HG03139 (cell line): ENCODE data around the gene NUPR2.
"Not testable (repeated sequence)": the region's sequence is repeated elsewhere in the genome, so short reads cannot be mapped to it uniquely, and the experiment has no call there.

Experiments
- ATAC-seq: cut with Tn5 transposase; IDR thresholded peaks from one replicate; pipeline ENCODE4 v1.9.1; 2021; ENCODE audit not compliant: unreplicated experiment

Gene NUPR2

GRCh38 chr7:56115852-56116538, at the start of gene NUPR2:
TSS of gene NUPR2 (minus strand) at chr7:56116417. CDS start at chr7:56116314, 103 bp downstream.
- no peak for ATAC-seq

- no peak for ATAC-seq
Observed at GRCh38 chr7:56157238-56157790, 41.1 kb upstream of the NUPR2 start.

GRCh38 chr7:56131062-56131461, 14.8 kb upstream of the NUPR2 start:
- ATAC-seq, result not testable (repeated sequence)

- ATAC-seq, result no peak
Observed at GRCh38 chr7:56127241-56127975, 11.2 kb upstream of the NUPR2 start.

GRCh38 chr7:56125831-56126230, 9.6 kb upstream of the NUPR2 start:
- no peak for ATAC-seq

GRCh38 chr7:56124981-56125380, 8.8 kb upstream of the NUPR2 start:
- no peak for ATAC-seq

- no peak for ATAC-seq
Observed at GRCh38 chr7:56121440-56121839, 5.2 kb upstream of the NUPR2 start.

GRCh38 chr7:56112244-56112643, 4.0 kb downstream of the NUPR2 start:
- ATAC-seq, result not testable (repeated sequence)

- no peak for ATAC-seq
Observed at GRCh38 chr7:56110611-56111010, 5.6 kb downstream of the NUPR2 start.

GRCh38 chr7:56107954-56108258, 8.3 kb downstream of the NUPR2 start:
- no peak for ATAC-seq

- ATAC-seq, result peak; percentile 100
Observed at GRCh38 chr7:56106108-56107073, 9.8 kb downstream of the NUPR2 start, which contains the start of gene CHCHD2. TSS of gene CHCHD2 (minus strand) at chr7:56106476. CDS start at chr7:56106413, 63 bp downstream.

GRCh38 chr7:56105508-56105907, 10.7 kb downstream of the NUPR2 start:
- ATAC-seq, result no peak

- not testable (repeated sequence) for ATAC-seq
Observed at GRCh38 chr7:56104138-56104537, 12.1 kb downstream of the NUPR2 start.

- ATAC-seq, result no peak
Observed at GRCh38 chr7:56099653-56100052, 16.6 kb downstream of the NUPR2 start.

GRCh38 chr7:56098187-56099008, 17.8 kb downstream of the NUPR2 start:
- not testable (repeated sequence) for ATAC-seq

- no peak for ATAC-seq
Observed at GRCh38 chr7:56097700-56098099, 18.5 kb downstream of the NUPR2 start.

GRCh38 chr7:56092789-56093531, 23.3 kb downstream of the NUPR2 start, which contains the start of gene PHKG1:
TSS of gene PHKG1 (minus strand) at chr7:56092952. CDS start at chr7:56088941, 4,011 bp downstream.
- no peak for ATAC-seq

- not testable (repeated sequence) for ATAC-seq
Observed at GRCh38 chr7:56092388-56092787, 23.8 kb downstream of the NUPR2 start.

GRCh38 chr7:56091591-56091990, 24.6 kb downstream of the NUPR2 start:
- no peak for ATAC-seq
